Chondrocyte (in vitro differentiated cells): ENCODE results near the gene XPO6. TPM values are rescaled to one million over a fixed set of nuclear protein-coding genes. Genes with fewer than 3 reads are reported as not detected.
A peak's percentile ranks its signal among the peaks of the same experiment; 100 is the strongest.

Experiments used
- DNase-seq: peaks from one replicate; pipeline ENCODE4 v3.0.0; 2021; ENCODE audit warnings: mixed read lengths, low spot score
- H3K27ac Mint-ChIP-seq: one replicate; pipeline ENCODE4 v1.8.0; 2021; ENCODE audit warnings: mild to moderate bottlenecking, moderate library complexity, mixed read lengths; ENCODE audit not compliant: unreplicated experiment
- H3K27me3 Mint-ChIP-seq: 2 replicates; pipeline ENCODE4 v1.8.0; 2021; ENCODE audit warnings: low read depth, mixed read lengths
- H3K36me3 Mint-ChIP-seq: 2 replicates; pipeline ENCODE4 v1.8.0; 2021; ENCODE audit warnings: low read depth, mixed read lengths
- H3K4me1 Mint-ChIP-seq: 2 replicates; pipeline ENCODE4 v1.8.0; 2021; ENCODE audit warnings: low read depth, mild to moderate bottlenecking, mixed read lengths
- H3K4me3 Mint-ChIP-seq: one replicate; pipeline ENCODE4 v1.8.0; 2021; ENCODE audit warnings: mild to moderate bottlenecking, moderate library complexity, mixed read lengths; ENCODE audit not compliant: unreplicated experiment
- H3K9me3 Mint-ChIP-seq: 2 replicates; pipeline ENCODE4 v1.8.0; 2021; ENCODE audit warnings: low read depth, mixed read lengths
- total RNA-seq: library from RNA; stranded (reverse); gene quantifications from 3 replicates; pipeline ENCODE4 v1.2.1, GENCODE V29; 2021
- TF ChIP-seq, protein P1 (sequence below): fragments of 200-600 bp; sonication (generic); IDR thresholded peaks from 2 replicates; pipeline ENCODE4 v1.5.0; 2021; ENCODE audit warnings: antibody characterized with exemption, mild to moderate bottlenecking, moderate library complexity

XPO6 gene
- total RNA-seq, 1 donor from 2014 or later = 124 TPM

DNA sequence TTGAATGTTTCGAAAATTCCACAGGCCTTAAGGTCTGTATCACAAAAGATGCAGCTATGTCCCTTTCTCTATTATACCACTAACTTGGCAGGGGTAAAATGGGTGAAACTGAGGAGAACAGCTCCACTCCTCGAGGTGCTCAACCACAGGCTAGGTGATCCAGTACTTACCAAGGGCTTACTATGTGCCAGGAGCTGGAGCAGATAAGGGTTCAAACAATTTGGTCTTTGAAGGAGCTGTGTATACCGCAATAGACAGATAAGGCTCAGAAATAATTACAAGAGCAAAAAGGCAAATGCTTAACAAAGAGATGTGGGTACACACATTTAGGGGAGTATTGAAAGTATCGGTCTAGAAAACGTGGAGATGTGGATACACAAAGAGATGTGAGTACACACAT, 1.5 kb downstream of the XPO6 start:
- peaks cover 5% of the 10 kb centered on the region for H3K36me3 Mint-ChIP-seq
- no peak for DNase-seq
- H3K27ac Mint-ChIP-seq = peak overlapping the region; percentile 52
- TF ChIP-seq, protein P1, sequence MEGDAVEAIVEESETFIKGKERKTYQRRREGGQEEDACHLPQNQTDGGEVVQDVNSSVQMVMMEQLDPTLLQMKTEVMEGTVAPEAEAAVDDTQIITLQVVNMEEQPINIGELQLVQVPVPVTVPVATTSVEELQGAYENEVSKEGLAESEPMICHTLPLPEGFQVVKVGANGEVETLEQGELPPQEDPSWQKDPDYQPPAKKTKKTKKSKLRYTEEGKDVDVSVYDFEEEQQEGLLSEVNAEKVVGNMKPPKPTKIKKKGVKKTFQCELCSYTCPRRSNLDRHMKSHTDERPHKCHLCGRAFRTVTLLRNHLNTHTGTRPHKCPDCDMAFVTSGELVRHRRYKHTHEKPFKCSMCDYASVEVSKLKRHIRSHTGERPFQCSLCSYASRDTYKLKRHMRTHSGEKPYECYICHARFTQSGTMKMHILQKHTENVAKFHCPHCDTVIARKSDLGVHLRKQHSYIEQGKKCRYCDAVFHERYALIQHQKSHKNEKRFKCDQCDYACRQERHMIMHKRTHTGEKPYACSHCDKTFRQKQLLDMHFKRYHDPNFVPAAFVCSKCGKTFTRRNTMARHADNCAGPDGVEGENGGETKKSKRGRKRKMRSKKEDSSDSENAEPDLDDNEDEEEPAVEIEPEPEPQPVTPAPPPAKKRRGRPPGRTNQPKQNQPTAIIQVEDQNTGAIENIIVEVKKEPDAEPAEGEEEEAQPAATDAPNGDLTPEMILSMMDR = no peak
- H3K4me3 Mint-ChIP-seq = peak overlapping the region; percentile 92
- H3K27me3 Mint-ChIP-seq = no peaks in the 10 kb centered on the region
- peaks cover 48% of the 10 kb centered on the region for H3K4me1 Mint-ChIP-seq
- H3K9me3 Mint-ChIP-seq = no peaks in the 10 kb centered on the region

DNA sequence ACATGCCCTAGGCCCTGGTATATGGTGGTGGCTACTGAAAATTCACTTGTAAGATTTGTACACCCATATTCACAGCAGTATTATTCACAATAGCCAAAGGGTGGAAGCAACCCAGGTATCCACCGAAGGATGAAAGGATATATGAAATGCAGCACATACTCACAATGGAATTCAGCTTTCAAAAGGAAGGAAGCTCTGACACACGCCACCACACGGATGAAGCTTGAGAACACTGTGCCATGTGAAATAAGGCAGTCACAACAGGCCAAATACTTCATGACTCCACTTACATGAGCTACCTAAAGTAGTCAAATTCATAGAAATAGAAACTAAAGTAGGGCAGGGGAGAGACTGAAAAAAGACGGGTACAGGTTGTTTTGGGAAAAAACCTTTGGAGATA, 2.9 kb downstream of the XPO6 start:
- no peak for DNase-seq
- H3K4me1 Mint-ChIP-seq = peaks cover 48% of the 10 kb centered on the region
- no peak overlapping the region for H3K27ac Mint-ChIP-seq
- no peak overlapping the region for H3K4me3 Mint-ChIP-seq
- TF ChIP-seq, protein P1 = no peak
- no peaks in the 10 kb centered on the region for H3K27me3 Mint-ChIP-seq
- H3K36me3 Mint-ChIP-seq = peaks cover 5% of the 10 kb centered on the region
- H3K9me3 Mint-ChIP-seq = no peaks in the 10 kb centered on the region

DNA sequence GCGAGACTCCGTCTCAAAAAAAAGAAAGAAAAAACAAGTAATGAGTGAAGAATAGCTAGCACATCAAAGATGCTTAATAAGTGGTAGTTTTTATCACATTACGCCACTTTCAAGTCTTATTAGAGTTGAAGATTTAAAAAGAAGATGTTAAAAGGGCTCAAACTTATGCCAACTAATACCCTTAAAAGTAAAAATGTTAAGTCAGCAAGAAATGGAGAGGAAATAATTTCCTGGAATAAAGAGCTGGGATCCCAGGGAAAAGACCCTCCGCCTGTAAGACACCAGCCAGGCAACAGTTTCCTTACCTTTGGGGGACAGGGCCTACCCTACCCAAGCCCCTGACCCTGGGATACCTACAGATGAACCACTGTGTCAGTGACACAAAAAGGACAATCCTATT, 3.6 kb downstream of the XPO6 start:
- H3K27ac Mint-ChIP-seq = no peak overlapping the region
- H3K9me3 Mint-ChIP-seq = no peaks in the 10 kb centered on the region
- no peak overlapping the region for H3K4me3 Mint-ChIP-seq
- TF ChIP-seq, protein P1 = no peak
- H3K4me1 Mint-ChIP-seq = peaks cover 42% of the 10 kb centered on the region
- H3K36me3 Mint-ChIP-seq = peaks cover 5% of the 10 kb centered on the region
- no peak for DNase-seq
- no peaks in the 10 kb centered on the region for H3K27me3 Mint-ChIP-seq

DNA sequence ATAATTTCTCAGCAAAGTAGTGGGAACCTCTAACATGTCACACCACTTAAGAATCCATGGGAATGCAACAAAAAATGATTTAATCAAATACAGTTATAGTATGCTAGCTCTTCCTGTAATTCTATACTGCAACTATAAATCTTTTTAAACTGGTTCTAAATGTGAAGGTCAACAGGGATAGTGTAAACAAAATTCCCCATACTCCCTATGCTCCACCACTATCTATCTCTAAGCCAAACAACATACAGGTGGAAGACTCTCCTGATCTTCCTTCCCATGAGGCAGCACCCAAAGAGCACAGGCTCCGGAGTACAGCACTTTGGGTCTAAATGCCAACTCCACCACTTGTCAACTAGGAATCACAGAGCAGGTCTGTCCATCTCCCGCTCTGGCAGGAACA, 4.4 kb downstream of the XPO6 start:
- Mint-ChIP-seq H3K36me3 (peaks cover 9% of the 10 kb centered on the region), H3K4me3 (no peak overlapping the region), H3K4me1 (peaks cover 39% of the 10 kb centered on the region), H3K27ac (peak overlapping the region; percentile 75), H3K27me3 (no peaks in the 10 kb centered on the region), H3K9me3 (no peaks in the 10 kb centered on the region)
- TF ChIP-seq, protein P1 = no peak
- DNase-seq = peak; percentile 5

DNA sequence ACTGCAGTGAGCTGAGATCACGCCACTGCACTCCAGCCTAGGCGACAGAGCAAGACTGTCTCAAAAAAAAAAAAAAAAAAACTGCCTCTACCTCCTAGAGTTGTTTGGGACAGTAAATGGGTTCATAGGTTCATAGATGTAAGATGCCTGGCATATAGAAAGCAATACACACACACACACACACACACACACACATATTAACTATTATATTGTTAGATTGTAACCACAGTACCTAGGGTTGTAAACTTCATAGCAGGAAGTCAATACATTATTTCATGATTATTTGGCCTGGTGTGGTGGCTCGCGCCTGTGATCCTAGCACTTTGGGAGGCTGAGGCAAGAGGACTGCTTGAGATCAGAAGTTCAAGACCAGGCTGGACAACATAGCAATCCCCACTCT, 5.8 kb downstream of the XPO6 start:
- Mint-ChIP-seq H3K4me3 (no peak overlapping the region), H3K27ac (no peak overlapping the region), H3K36me3 (peaks cover 16% of the 10 kb centered on the region), H3K9me3 (no peaks in the 10 kb centered on the region), H3K4me1 (peaks cover 41% of the 10 kb centered on the region), H3K27me3 (no peaks in the 10 kb centered on the region)
- no peak for DNase-seq
- TF ChIP-seq, protein P1 = no peak
